Measurements from ENCODE around the gene TMEM181. TPM values are rescaled to one million over a fixed set of nuclear protein-coding genes. Genes with fewer than 3 reads are reported as not detected.
"Not testable (repeated sequence)": the region's sequence is repeated elsewhere in the genome, so short reads cannot be mapped to it uniquely, and the experiment has no call there.

TMEM181 gene
- polyA plus RNA-seq, 1 experiment: 20.6 TPM

DNA sequence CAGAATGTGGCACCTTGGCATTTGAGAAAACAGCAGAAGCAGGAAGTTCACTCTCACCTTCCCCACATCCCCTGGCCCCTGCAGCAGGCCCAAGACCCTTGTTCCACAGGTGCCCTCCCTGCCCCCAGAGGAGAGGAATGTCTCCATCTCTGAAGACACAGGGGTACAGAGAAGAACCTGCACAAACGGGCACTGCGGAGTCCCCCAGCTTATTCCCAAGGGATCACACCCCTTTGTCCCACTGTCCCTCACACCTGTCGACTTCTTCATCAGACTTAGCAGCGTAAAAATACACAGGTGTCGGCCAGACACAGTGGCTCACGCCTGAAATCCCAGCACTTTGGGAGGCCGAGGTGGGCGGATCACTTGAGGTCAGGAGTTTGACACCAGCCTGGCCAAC lies 42.9 kb upstream of the TMEM181 start:
- no peak for DNase-seq (ENCODE audit: low read depth)
- Histone ChIP-seq H3K4me3 (ENCODE audit: low read depth, low read length) (no peak overlapping the region), H3K27me3 (ENCODE audit: control insufficient read depth, insufficient read depth, low read length) (no peaks in the 10 kb centered on the region), H3K36me3 (ENCODE audit: control insufficient read depth, insufficient read depth, low read length) (no peaks in the 10 kb centered on the region)
- POLR2A ChIA-PET: no interaction called here
- CTCF ChIA-PET: no interaction called here
- TF ChIP-seq, protein P1, sequence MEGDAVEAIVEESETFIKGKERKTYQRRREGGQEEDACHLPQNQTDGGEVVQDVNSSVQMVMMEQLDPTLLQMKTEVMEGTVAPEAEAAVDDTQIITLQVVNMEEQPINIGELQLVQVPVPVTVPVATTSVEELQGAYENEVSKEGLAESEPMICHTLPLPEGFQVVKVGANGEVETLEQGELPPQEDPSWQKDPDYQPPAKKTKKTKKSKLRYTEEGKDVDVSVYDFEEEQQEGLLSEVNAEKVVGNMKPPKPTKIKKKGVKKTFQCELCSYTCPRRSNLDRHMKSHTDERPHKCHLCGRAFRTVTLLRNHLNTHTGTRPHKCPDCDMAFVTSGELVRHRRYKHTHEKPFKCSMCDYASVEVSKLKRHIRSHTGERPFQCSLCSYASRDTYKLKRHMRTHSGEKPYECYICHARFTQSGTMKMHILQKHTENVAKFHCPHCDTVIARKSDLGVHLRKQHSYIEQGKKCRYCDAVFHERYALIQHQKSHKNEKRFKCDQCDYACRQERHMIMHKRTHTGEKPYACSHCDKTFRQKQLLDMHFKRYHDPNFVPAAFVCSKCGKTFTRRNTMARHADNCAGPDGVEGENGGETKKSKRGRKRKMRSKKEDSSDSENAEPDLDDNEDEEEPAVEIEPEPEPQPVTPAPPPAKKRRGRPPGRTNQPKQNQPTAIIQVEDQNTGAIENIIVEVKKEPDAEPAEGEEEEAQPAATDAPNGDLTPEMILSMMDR (IDR thresholded peaks at IDR 0.05; ENCODE audit: insufficient read depth, low read depth, low read length): no peak

DNA sequence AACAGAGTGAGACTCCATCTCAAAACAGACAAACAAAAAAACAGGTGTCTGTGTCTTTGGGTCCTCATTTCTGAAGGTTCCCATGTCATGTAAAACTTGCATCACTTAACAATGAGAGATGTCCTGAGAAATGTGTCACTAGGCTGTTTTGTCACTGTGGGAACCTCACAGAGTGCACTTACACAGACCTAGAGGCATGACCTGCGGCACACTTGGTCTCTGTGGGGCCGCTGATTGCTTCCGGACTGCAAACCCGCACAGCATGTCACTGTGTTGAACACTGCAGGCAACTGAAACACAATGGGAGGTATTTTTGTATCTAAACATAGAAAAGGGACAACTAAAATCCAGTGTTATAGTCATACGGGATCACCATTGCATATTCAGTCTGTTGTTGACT lies 42.3 kb upstream of the TMEM181 start:
- Histone ChIP-seq H3K27me3 (ENCODE audit: control insufficient read depth, insufficient read depth, low read length) (no peaks in the 10 kb centered on the region), H3K36me3 (ENCODE audit: control insufficient read depth, insufficient read depth, low read length) (no peaks in the 10 kb centered on the region), H3K4me3 (ENCODE audit: low read depth, low read length) (no peak overlapping the region)
- TF ChIP-seq, protein P1 (IDR thresholded peaks at IDR 0.05; ENCODE audit: insufficient read depth, low read depth, low read length): no peak
- DNase-seq (ENCODE audit: low read depth): no peak
- CTCF ChIA-PET: no interaction called here
- POLR2A ChIA-PET: no interaction called here

DNA sequence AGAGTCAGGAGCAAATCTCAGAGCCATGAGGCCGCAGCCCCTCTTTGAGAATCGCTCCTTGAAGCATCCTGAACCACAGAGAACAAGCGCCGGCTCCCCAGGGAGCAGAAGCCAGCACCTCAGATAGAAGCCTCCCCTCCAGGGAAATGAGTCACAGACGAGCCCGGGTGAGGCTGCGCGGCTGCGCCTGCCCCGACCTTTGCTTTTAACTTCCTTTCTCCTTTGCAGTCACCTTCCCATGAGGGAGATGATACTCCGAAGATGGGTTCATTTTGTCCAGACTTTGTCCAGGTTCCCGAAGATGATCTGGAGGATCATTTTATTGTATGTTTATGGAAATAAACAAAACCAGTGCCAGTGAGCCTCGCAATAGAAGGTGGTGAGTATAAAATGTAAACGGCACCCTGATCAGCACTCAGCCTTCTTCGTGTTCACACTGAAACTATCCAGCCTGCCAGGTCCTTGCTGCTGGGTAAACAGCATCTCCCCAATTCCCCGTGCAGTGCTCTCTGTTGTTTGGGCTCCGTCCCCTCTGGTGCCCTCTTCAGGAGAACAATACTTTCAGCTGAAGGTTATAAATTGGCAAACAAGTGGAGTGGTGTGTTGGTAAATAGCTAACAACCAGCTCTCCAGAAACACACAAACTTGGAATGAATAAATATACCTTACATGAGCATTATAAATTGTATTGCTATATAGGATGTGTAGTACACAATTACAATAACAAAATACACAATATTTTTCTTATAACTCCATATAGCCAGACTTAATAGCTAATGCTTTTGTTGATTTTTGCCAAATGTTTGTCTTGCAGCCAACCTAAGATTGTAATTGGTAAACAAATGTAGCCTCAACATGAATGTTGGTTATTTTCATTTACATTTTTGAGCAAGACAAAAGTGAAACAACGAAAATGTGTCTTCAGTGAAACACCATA lies 41.4 kb upstream of the TMEM181 start:
- CTCF ChIA-PET: interaction anchor here (0.6 to 2.5 kb wide), 16 partner anchors 9 to 304 kb away, joined by 3 to 28 read pairs (median 4); no protein-coding TSS in a partner anchor
- POLR2A ChIA-PET: interaction anchor here (0.6 to 1.0 kb wide), 2 partner anchors 304 to 1178 kb away, joined by 4 to 5 read pairs; no protein-coding TSS in a partner anchor
- Histone ChIP-seq H3K4me3 (ENCODE audit: low read depth, low read length) (peak overlapping the region; percentile 32), H3K27me3 (ENCODE audit: control insufficient read depth, insufficient read depth, low read length) (no peaks in the 10 kb centered on the region), H3K36me3 (ENCODE audit: control insufficient read depth, insufficient read depth, low read length) (no peaks in the 10 kb centered on the region)
- TF ChIP-seq, protein P1 (IDR thresholded peaks at IDR 0.05; ENCODE audit: insufficient read depth, low read depth, low read length): peak; percentile 79
- peak; percentile 42 for DNase-seq (ENCODE audit: low read depth)

- CTCF ChIA-PET: interaction anchor here (0.6 to 2.5 kb wide), 19 partner anchors 10 to 316 kb away, joined by 3 to 28 read pairs (median 4); no protein-coding TSS in a partner anchor
- Histone ChIP-seq H3K4me3 (ENCODE audit: low read depth, low read length) (no peak overlapping the region), H3K27me3 (ENCODE audit: control insufficient read depth, insufficient read depth, low read length) (peaks cover 1% of the 10 kb centered on the region; the same call in 1 of the 2 replicates), H3K36me3 (ENCODE audit: control insufficient read depth, insufficient read depth, low read length) (no peaks in the 10 kb centered on the region)
- DNase-seq (ENCODE audit: low read depth): no peak
- TF ChIP-seq, protein P1 (IDR thresholded peaks at IDR 0.05; ENCODE audit: insufficient read depth, low read depth, low read length): no peak
- POLR2A ChIA-PET: interaction anchor here (0.6 to 1.0 kb wide), 3 partner anchors 20 to 1179 kb away, joined by 3 to 5 read pairs (median 4); no protein-coding TSS in a partner anchor
Observed at GRCh38 chr6:158519300-158519699, 40.6 kb upstream of the TMEM181 start.

- no peak for DNase-seq (ENCODE audit: low read depth)
- no peak overlapping the region for H3K4me3 ChIP-seq (ENCODE audit: low read depth, low read length)
- H3K27me3 ChIP-seq (ENCODE audit: control insufficient read depth, insufficient read depth, low read length): peaks cover 4% of the 10 kb centered on the region
- POLR2A ChIA-PET: interaction anchor here (0.7 kb wide), 1 partner anchor 20 kb away, joined by 3 read pairs; no protein-coding TSS in a partner anchor
- H3K36me3 ChIP-seq (ENCODE audit: control insufficient read depth, insufficient read depth, low read length): no peaks in the 10 kb centered on the region
- CTCF ChIA-PET: interaction anchor here (0.6 to 2.5 kb wide), 9 partner anchors 28 to 316 kb away, joined by 3 to 28 read pairs (median 4); no protein-coding TSS in a partner anchor
- TF ChIP-seq, protein P1 (IDR thresholded peaks at IDR 0.05; ENCODE audit: insufficient read depth, low read depth, low read length): no peak
Observed at GRCh38 chr6:158519761-158520160, 40.1 kb upstream of the TMEM181 start.

DNA sequence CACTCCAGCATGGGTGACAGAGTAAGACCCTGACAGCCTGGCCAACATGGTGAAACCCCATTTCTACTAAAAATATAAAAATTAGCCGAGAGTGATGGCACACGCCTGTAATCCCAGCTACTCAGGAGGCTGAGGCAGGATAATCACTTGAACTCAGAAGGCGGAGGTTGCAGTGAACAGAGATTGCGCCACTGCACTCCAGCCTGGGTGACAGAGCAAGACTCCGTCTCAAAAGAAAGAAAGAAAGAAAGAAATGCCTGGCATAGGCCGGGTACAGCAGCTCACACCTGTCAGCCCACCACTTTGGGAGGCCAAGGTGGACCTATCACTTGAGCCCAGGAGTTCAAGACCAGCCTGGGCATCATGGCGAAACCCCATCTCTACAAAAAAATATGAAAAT lies 38.9 kb upstream of the TMEM181 start:
- H3K27me3 ChIP-seq (ENCODE audit: control insufficient read depth, insufficient read depth, low read length); POLR2A ChIA-PET; DNase-seq (ENCODE audit: low read depth); H3K36me3 ChIP-seq (ENCODE audit: control insufficient read depth, insufficient read depth, low read length); CTCF ChIA-PET; H3K4me3 ChIP-seq (ENCODE audit: low read depth, low read length): not testable (repeated sequence)

Data from BJ (cell line).